ENCODE measurements around the gene FOXA2. TPM values are rescaled to one million over a fixed set of nuclear protein-coding genes. Genes with fewer than 3 reads are reported as not detected.
A peak's percentile ranks its signal among the peaks of the same experiment; 100 is the strongest.

The FOXA2 gene
- total RNA-seq = not detected

DNA sequence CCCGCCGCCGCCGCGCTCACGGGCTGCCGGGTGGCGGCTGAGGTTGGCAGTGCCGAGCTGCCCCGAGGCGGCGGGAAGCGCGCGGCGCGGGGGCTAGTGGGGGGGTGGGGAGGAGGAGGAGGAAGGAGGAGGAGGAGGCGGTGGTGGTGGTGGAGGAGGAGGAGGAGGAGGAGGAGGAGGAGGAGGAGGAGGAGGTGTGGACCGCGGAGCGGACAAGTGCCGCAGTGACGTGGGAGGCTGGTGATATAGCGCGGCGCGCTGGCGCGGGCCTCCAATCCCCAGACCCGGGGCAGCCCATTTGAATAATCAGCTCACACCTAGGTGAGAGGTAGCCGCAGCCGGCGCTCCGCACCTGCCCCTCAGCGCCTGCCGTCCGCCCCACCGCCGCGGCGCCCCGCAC is at the start of gene FOXA2:
FOXA2 (minus strand) TSS at position 51 of the 400 bp plus-strand sequence. CDS start 294 bp downstream, outside the sequence.
- Mint-ChIP-seq H3K9me3 (no peaks in the 10 kb centered on the region), H3K36me3 (ENCODE audit: low read depth) (no peaks in the 10 kb centered on the region), H3K27me3 (peaks cover 75% of the 10 kb centered on the region), H3K27ac (peak within 1 kb of the TSS; percentile 31), H3K4me3 (no peak within 1 kb of the TSS), H3K4me1 (no peaks in the 10 kb centered on the region)
- no peak for DNase-seq
- POLR2A ChIA-PET = no interaction called here
- CTCF ChIA-PET = no interaction called here

DNA sequence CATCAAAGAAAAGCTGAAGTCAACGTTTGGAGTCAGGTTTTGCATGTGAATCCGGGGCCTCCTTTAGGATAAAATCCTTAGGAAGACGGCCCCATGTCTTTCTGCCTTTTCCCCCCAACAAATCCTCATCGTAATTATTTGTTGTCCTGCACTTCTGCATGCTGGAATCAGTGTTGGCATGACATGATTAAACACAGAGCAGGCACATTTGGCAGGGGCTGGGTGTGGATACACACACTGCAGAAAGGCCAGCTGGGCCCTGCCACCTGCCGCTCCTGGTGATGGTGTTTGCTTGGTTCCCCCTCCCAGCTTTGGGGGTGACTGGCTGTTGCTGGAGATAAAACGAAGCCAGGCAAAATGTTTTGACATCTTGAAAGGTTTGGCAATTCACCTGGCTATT is 46.3 kb upstream of the FOXA2 start:
- Mint-ChIP-seq H3K36me3 (ENCODE audit: low read depth) (no peaks in the 10 kb centered on the region), H3K27me3 (no peaks in the 10 kb centered on the region), H3K9me3 (no peaks in the 10 kb centered on the region), H3K4me3 (no peak overlapping the region), H3K4me1 (no peaks in the 10 kb centered on the region), H3K27ac (no peak overlapping the region)
- ChIA-PET CTCF (no interaction called here), POLR2A (no interaction called here)
- no peak for DNase-seq

- ChIA-PET CTCF (interaction anchor here (0.6 kb wide), 1 partner anchor 301 kb away, joined by 3 read pairs; no protein-coding TSS in a partner anchor), POLR2A (no interaction called here)
- Mint-ChIP-seq H3K27me3 (no peaks in the 10 kb centered on the region), H3K9me3 (no peaks in the 10 kb centered on the region), H3K36me3 (ENCODE audit: low read depth) (no peaks in the 10 kb centered on the region), H3K4me1 (no peaks in the 10 kb centered on the region), H3K4me3 (no peak overlapping the region), H3K27ac (no peak overlapping the region)
- DNase-seq = no peak
Measured at GRCh38 chr20:22629927-22630326, 45.6 kb upstream of the FOXA2 start.

- H3K36me3 Mint-ChIP-seq (ENCODE audit: low read depth) = no peaks in the 10 kb centered on the region
- no peaks in the 10 kb centered on the region for H3K27me3 Mint-ChIP-seq
- ChIA-PET POLR2A (no interaction called here), CTCF (no interaction called here)
- no peak overlapping the region for H3K4me3 Mint-ChIP-seq
- no peaks in the 10 kb centered on the region for H3K4me1 Mint-ChIP-seq
- H3K9me3 Mint-ChIP-seq = no peaks in the 10 kb centered on the region
- no peak overlapping the region for H3K27ac Mint-ChIP-seq
- DNase-seq = no peak
Measured at GRCh38 chr20:22629447-22629846, 45.1 kb upstream of the FOXA2 start.

DNA sequence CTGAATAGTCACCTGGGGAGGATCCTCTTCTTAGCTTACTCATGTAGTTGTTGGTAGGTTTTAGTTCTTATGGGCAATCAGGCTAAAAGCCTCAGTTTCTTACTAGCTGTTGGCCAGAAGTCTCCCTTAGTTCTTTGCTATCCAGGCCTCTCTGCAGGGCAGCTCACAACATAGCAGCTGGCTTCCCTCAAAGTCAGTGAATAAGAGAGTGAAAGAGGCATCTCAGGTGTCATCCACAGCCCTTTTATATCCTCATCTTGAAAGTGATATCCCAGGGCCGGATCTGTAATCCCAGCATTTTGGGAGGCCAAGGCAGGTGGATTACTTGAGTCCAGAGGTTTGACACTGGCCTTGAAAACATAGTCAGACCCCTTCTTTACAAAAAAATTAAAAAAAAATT is 42.1 kb upstream of the FOXA2 start:
- CTCF ChIA-PET = no interaction called here
- no peak for DNase-seq
- no peaks in the 10 kb centered on the region for H3K36me3 Mint-ChIP-seq (ENCODE audit: low read depth)
- POLR2A ChIA-PET = no interaction called here
- H3K4me3 Mint-ChIP-seq = no peak overlapping the region
- no peaks in the 10 kb centered on the region for H3K4me1 Mint-ChIP-seq
- no peaks in the 10 kb centered on the region for H3K27me3 Mint-ChIP-seq
- no peak overlapping the region for H3K27ac Mint-ChIP-seq
- H3K9me3 Mint-ChIP-seq = no peaks in the 10 kb centered on the region

DNA sequence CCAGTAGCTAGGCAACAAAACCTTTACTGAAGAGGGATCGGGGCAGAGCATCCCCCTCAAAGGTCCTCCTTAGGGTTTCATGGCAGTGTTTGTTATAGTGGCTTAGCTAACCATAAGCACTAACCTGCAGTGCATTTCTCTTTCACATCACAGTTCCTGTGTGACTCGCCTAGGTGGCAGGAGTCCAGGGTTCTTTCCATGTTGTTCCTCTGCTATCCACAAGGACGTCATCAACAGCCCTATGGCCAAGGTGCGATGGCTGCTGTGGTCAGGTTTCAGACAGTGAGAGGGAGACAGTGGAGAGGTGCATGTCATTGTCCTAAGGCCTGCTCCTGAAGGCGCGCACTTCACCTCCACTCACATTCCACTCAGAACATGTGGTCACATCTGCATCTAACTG is 38.8 kb upstream of the FOXA2 start:
- ChIA-PET POLR2A (no interaction called here), CTCF (no interaction called here)
- H3K27ac Mint-ChIP-seq = no peak overlapping the region
- H3K4me1 Mint-ChIP-seq = no peaks in the 10 kb centered on the region
- no peak for DNase-seq
- H3K9me3 Mint-ChIP-seq = no peaks in the 10 kb centered on the region
- no peaks in the 10 kb centered on the region for H3K27me3 Mint-ChIP-seq
- H3K4me3 Mint-ChIP-seq = no peak overlapping the region
- H3K36me3 Mint-ChIP-seq (ENCODE audit: low read depth) = no peaks in the 10 kb centered on the region

GRCh38 chr20:22620342-22620741 is 36.0 kb upstream of the FOXA2 start:
- ChIA-PET POLR2A (no interaction called here), CTCF (no interaction called here)
- DNase-seq = no peak
- Mint-ChIP-seq H3K4me3 (no peak overlapping the region), H3K4me1 (no peaks in the 10 kb centered on the region), H3K9me3 (no peaks in the 10 kb centered on the region), H3K36me3 (ENCODE audit: low read depth) (no peaks in the 10 kb centered on the region), H3K27ac (no peak overlapping the region), H3K27me3 (no peaks in the 10 kb centered on the region)

- Mint-ChIP-seq H3K4me3 (no peak overlapping the region), H3K4me1 (no peaks in the 10 kb centered on the region), H3K36me3 (ENCODE audit: low read depth) (no peaks in the 10 kb centered on the region), H3K27me3 (no peaks in the 10 kb centered on the region), H3K27ac (no peak overlapping the region), H3K9me3 (no peaks in the 10 kb centered on the region)
- no peak for DNase-seq
- ChIA-PET POLR2A (no interaction called here), CTCF (no interaction called here)
Measured at GRCh38 chr20:22619806-22620205, 35.4 kb upstream of the FOXA2 start.

- DNase-seq = no peak
- POLR2A ChIA-PET = no interaction called here
- CTCF ChIA-PET = no interaction called here
- no peaks in the 10 kb centered on the region for H3K36me3 Mint-ChIP-seq (ENCODE audit: low read depth)
- H3K9me3 Mint-ChIP-seq = no peaks in the 10 kb centered on the region
- H3K4me1 Mint-ChIP-seq = no peaks in the 10 kb centered on the region
- no peak overlapping the region for H3K27ac Mint-ChIP-seq
- H3K27me3 Mint-ChIP-seq = no peaks in the 10 kb centered on the region
- no peak overlapping the region for H3K4me3 Mint-ChIP-seq
Measured at GRCh38 chr20:22619272-22619671, 34.9 kb upstream of the FOXA2 start.

DNA sequence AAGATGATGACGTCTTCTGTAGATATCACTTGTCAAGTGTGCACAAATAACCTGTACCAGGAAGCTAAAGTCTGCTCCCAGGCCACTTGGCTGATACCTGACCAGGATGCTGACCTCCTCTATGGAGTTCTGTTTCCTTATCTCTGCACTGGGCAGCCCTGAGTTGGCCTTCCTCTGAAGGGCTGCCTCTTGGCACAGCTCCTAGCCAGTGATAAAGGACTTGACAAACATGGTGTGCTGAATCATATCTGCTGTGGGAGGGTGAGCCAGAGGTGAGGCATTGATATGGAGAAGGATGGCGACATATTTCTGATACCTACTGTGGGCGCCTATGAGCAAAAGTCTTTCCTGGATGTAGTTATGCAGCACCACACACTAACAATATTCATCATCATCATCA is 32.8 kb upstream of the FOXA2 start:
- Mint-ChIP-seq H3K36me3 (ENCODE audit: low read depth) (no peaks in the 10 kb centered on the region), H3K4me3 (no peak overlapping the region), H3K27ac (no peak overlapping the region), H3K9me3 (no peaks in the 10 kb centered on the region), H3K4me1 (no peaks in the 10 kb centered on the region), H3K27me3 (no peaks in the 10 kb centered on the region)
- ChIA-PET CTCF (no interaction called here), POLR2A (no interaction called here)
- DNase-seq = no peak

DNA sequence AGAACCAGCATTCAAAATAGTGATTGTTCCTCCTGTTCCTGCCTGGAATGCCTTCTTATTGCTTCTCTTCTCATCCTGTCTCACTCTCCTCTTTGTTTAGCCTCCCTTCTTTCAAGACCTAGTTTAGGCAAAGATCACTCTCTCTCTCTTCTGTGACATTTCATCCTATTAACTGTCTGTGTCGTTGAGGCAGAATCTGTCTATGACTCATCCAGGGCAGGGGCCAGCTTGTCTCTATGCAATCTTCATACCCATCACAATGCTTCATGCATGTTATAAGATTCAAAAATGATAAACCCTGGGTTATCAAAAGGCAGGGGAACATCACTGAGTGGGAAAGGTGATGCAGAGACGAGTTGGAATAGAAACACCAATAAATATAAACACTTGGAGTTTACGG is 32.2 kb upstream of the FOXA2 start:
- H3K9me3 Mint-ChIP-seq = no peaks in the 10 kb centered on the region
- no peak overlapping the region for H3K4me3 Mint-ChIP-seq
- H3K27ac Mint-ChIP-seq = no peak overlapping the region
- H3K36me3 Mint-ChIP-seq (ENCODE audit: low read depth) = no peaks in the 10 kb centered on the region
- H3K4me1 Mint-ChIP-seq = no peaks in the 10 kb centered on the region
- H3K27me3 Mint-ChIP-seq = no peaks in the 10 kb centered on the region
- ChIA-PET CTCF (no interaction called here), POLR2A (no interaction called here)
- DNase-seq = no peak

DNA sequence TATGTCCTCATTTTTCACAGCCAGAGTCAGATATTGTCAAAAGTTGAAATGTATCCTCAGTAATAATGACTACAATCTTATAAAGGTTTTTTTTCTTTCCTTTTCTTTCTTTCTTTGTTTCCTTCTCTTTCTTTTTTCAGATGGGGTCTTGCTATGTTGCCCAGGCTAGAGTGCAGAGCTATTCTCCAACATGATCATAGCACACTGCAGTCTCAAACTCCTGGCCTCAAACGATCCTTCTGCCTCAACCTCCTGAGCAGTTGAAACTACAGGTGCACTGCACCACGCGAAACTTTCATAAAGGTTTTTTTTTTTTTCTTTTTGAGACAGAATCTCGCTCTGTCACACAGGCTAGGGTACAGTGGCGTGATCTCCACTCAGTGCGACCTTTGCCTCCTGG is 31.1 kb upstream of the FOXA2 start:
- no peaks in the 10 kb centered on the region for H3K36me3 Mint-ChIP-seq (ENCODE audit: low read depth)
- H3K4me3 Mint-ChIP-seq = no peak overlapping the region
- no peaks in the 10 kb centered on the region for H3K27me3 Mint-ChIP-seq
- H3K27ac Mint-ChIP-seq = no peak overlapping the region
- H3K4me1 Mint-ChIP-seq = no peaks in the 10 kb centered on the region
- ChIA-PET CTCF (no interaction called here), POLR2A (no interaction called here)
- DNase-seq = no peak
- no peaks in the 10 kb centered on the region for H3K9me3 Mint-ChIP-seq

- no peak for DNase-seq
- no peaks in the 10 kb centered on the region for H3K27me3 Mint-ChIP-seq
- H3K4me1 Mint-ChIP-seq = no peaks in the 10 kb centered on the region
- POLR2A ChIA-PET = no interaction called here
- no peak overlapping the region for H3K4me3 Mint-ChIP-seq
- CTCF ChIA-PET = no interaction called here
- no peaks in the 10 kb centered on the region for H3K36me3 Mint-ChIP-seq (ENCODE audit: low read depth)
- H3K27ac Mint-ChIP-seq = no peak overlapping the region
- H3K9me3 Mint-ChIP-seq = no peaks in the 10 kb centered on the region
Measured at GRCh38 chr20:22611636-22612035, 27.3 kb upstream of the FOXA2 start.

DNA sequence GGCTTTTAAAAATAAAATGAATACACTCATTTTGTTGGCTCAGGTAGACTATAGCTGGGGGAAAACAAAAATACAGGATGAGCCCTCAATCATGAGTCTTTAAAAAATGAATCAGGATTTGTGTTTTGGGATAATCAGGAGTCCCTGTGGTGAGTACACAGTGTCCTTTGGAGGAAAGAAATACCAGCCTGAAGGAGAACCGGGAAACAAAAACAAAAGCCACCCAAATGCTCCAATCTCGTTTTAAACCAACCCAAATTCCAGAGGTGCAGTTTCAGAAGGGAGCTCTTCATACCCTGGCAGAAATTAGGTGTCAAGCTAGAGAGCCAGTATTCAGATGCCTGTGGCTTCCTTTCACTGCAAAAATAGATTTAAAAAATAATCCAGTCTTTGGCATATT is 23.3 kb upstream of the FOXA2 start:
- Mint-ChIP-seq H3K27me3 (no peaks in the 10 kb centered on the region), H3K27ac (no peak overlapping the region), H3K4me3 (no peak overlapping the region), H3K4me1 (no peaks in the 10 kb centered on the region), H3K9me3 (no peaks in the 10 kb centered on the region), H3K36me3 (ENCODE audit: low read depth) (no peaks in the 10 kb centered on the region)
- POLR2A ChIA-PET = no interaction called here
- no peak for DNase-seq
- CTCF ChIA-PET = no interaction called here

DNA sequence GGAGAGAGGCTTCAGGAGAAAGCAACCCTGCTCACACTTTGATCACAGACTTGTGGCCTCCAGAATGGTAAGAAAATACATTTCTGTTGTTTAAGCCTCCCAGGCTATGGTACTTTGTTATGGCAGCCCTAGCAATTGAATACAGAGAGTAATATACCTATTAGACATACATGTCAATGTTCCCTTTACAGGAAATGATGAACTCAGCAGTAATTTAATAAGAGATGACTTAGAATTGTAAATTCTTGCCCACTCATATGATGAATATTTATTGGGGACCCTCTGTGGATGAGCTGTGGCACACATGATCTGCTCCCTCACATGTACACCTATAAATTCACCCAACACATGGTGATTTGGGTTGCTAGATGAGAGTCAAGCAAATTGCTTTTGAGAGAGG is 20.4 kb upstream of the FOXA2 start:
- Mint-ChIP-seq H3K36me3 (ENCODE audit: low read depth) (no peaks in the 10 kb centered on the region), H3K9me3 (no peaks in the 10 kb centered on the region), H3K27ac (no peak overlapping the region), H3K4me1 (no peaks in the 10 kb centered on the region), H3K4me3 (no peak overlapping the region), H3K27me3 (no peaks in the 10 kb centered on the region)
- POLR2A ChIA-PET = no interaction called here
- DNase-seq = no peak
- CTCF ChIA-PET = no interaction called here

All from activated CD4-positive, alpha-beta T cell treated with anti-CD3 and anti-CD28 coated beads, Interleukin-2, amount 10 ng/mL, durations not matched to agents 7 days and 5 days (primary cell).